ENCODE measurements around the gene ZC3H7B.
"Not testable (repeated sequence)": the region's sequence is repeated elsewhere in the genome, so short reads cannot be mapped to it uniquely, and the experiment has no call there.

Gene ZC3H7B

DNA sequence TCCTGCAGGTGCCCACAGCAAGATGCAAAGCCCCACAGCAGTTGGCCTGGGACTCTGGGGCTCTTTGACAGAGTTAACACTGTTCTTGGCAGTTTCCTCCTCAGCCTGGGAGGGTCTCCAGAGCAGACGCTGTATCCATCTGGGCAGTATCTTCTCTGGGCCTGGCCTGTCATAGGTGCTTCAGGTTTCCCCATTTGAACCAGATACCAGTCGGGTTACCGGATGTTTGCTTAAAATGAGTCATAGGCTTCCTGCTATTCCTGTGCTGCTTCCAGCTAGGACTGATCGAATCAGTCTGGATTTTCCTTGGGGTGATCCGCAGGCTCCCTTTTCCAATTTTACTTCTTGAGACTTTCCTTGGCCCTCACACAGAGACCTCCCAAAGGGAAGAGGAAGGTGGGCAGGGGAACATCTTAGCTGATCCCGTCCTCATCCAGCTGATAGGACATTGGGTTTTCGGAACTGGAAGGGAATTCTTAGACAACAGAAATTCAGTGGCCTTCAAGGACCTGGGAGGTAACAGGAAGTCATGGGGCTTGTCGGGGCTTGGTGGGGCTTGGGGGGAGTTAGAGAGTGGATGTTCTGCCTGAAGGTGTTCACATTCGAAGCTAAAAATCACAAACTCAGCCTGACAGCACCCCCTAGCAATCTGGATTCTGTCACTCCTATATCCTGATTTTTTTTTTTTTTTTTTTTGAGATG is 12.9 kb upstream of the ZC3H7B start:
- DNase-seq = no peak

DNA sequence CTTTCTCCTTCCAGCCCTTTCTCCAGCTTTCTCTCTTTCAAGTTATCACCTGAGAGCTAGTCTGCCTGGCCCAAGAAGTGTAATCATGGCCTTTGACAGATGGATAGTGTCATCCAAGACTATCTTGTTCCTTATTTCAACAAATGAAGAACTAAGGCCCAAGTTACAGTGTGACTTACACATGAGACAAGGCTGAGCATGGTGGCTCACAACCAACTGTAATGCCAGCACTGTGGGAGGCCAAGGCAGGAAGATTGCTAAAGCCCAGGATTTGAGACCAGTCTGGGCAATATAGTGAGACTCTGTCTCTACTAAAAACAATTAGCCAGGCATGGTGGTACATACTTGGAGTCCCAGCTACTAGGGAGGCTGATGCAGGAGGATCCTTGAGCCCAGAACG is 11.7 kb upstream of the ZC3H7B start:
- DNase-seq = peak; percentile 78 to 84 (median 82)

DNA sequence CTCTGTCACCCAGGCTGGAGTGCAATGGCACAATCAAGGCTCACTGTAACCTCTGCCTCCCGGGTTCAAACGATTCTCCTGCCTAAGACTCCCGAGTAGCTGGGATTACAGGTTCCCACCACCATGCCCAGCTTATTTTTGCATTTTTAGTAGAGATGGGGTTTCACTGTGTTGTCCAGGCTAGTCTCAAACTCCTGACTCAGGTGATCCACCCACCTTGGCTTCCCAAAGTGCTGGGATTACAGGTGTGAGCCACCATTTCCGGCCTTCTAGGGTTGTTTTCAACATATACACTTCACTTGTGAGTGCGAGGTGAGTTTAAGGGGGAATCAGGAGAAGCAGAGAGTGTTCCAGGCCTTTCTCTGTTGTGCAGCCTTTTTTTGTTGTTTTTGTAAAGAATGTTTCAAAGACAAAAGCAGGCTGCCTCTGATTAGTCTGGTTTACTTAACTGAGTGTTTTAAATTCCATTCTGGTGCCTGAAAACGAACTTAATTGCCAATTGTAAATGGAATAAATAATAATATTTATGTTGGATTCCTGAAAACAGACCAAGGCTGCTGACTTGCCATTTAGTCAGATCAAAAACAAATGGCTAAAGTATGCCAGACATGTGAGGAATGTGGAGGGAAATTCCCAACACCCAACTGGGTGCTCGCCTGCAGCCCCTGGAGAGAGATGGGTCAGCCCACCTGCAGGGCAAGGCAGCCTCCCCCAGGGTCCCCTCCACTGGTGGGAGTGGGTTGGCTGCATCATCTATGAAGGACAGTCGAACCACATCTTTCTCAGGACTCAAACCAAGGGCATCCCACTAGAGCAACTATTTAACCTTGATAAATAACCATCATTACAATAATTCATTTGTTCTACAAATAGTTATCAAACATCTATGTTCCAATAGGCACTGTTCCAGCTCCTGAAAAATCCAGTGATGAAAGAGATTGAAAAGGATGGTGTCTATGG is 10.8 kb upstream of the ZC3H7B start:
- no peak for DNase-seq

DNA sequence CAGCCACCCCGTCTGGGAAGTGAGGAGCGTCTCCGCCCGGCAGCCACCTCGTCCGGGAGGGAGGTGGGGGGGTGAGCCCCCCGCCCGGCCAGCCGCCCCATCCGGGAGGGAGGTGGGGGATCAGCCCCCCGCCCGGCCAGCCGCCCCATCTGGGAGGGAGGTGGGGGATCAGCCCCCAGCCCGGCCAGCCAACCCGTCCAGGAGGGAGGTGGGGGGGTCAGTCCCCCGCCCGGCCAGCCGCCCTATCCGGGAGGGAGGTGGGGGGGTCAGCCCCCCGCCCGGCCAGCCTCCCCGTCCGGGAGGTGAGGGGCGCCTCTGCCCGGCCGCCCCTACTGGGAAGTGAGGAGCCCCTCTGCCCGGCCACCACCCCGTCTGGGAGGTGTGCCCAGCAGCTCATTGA is 6.5 kb upstream of the ZC3H7B start:
- not testable (repeated sequence) for DNase-seq

DNA sequence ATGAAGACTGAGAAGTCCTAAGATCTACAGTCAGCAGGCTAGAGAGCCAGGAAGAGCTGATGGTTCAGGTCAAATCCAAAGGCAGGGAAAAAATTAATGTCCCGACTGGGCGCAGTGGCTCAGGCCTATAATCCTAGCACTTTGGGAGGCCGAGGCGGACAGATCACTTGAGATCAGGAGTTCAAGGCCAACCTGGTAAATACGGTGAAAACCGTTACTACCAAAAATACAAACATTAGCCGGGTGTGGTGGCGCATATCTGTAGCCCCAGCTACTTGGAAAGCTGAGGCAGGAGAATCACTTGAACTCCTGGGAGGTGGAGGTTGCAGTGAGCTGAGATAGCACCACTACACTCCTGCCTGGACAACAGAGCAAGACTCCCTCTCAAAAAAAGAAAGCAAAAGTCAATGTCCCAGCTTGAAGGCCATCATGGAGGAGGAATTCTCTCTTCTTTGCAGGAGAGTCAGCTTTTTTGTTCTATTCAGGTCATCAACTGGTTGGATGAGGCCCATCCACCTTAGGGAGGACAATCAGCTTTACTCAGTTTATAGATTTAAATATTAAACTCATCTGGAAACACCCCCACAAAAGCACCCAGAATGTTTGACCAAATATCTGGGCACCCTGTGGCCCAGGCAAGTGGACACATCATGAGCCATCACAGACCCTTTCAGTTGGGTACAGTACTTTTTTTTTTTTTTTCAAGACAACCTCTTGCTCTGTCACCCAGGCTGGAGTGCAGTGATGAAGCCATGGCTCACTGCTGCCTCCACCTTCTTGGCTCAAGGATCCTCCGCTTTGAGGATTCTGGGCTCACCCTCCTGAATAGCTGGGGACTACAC is 4.3 kb upstream of the ZC3H7B start:
- DNase-seq = no peak

DNA sequence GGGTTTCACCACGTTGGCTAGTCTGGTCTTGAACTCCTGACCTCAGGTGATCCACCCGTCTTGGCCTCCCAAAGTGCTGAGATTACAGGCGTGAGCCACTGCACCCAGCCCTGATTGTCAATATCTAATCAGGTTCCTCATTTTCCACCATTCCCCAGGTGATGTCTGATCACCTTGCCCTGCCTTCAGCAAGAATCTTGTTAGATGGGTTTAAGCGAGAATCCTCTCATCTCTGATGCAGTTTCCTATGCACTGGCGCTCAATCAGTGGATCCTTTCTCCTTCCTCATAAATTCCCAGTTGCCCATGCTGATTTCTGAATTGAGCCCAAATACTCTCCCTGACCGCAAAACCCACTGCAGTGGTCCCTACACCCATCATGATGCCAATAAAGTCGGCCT is 664 bp upstream of the ZC3H7B start:
- DNase-seq = no peak

DNA sequence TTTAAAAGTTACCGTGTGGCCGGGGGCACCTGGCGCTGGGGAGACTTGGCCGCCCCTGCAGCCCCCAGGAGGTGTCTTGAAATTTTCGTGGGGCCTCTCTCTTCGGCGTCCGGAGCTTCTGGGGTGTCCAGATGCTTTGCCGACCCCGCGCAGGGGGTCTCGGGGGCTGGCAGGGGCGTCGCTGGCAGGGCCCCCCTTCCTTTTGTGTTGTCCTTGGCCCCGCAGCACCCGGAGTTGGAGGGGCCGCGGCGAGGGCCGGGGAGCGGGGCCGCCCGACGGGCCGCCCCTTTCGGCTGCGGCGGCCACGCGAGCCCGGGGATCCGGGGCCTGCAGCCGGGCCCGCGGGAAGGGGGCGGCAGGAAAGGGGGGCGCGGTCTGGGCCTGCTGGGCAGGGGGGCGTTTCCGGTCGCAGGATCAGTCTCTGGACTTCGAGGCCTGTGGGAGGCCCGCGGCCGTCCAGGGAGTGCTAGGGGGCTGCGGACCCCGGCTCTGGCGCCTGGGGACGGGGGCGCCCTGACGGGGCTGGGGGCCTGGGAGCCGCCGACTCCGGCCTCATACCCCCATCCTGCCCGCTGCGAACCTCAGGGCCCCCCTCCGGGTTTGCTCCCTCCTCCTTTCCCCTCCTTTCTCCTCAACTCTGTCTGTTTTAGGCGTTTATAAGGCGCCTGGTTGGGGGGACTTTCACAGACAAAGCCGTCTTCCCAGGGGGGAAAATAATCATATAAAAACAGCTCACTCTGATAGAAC is 869 bp downstream of the ZC3H7B start:
- peak in 1 of 3 donors; percentile 34 for DNase-seq

DNA sequence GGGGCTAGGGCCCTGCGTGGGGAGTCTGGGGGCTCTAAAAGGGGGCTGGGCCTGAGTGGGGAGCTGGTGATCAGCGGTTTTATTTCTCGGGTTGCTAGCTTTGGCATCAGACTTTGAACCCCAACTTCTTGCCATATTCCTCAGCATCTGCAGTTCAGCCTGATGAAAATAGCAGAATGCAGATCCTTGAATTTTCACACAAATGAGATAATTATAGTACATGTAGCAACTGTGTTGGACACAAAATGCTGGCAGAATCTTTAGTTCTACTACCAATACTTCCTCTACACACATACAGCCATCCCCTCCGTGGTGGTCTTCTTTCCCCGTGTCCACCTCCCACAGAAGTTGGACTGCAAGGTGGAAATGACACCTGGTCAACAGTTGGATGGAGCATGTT is 1.5 kb downstream of the ZC3H7B start:
- no peak for DNase-seq

DNA sequence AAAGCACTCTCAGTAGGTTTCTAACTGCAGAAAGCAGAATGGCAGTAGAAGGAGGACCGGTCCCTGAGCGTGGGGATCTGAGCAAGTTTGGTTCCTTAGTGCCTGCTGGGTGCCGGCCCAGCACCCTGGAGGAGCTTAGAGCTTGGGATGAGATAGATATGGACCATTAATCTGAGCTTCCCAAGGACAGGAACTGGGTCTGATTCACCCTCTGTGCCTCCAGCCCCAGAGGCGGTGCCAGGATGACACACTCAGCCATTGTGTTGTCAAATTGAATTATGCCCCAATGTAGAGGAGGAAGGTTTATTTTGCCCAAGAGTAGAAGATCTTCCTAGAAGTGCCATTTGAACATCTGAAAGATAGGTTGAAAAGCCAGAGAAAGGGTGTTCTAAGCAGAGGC is 4.3 kb downstream of the ZC3H7B start:
- DNase-seq = peak; percentile 34 to 48 (median 42)

DNA sequence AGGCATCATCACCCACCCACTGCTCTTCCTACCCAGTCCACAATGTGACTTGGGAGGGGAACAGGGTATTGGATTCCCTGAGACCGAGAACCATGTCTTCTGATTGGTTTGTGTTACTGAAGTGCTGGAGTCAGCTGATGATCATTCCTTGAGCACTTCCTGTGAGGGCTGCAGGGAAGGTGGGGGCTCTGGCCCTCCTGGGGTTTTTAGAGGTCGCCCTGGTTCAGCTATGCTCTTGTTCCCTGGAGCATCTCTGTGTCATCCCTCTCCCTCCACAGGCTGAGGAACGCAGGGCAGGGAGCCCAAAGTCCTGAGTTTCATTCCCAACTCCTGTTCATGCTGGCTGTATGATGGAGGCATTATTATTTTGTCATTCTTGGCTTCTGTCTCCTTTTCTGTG is 6.7 kb downstream of the ZC3H7B start:
- DNase-seq = peak in 2 of 3 donors; percentile 26 to 29

DNA sequence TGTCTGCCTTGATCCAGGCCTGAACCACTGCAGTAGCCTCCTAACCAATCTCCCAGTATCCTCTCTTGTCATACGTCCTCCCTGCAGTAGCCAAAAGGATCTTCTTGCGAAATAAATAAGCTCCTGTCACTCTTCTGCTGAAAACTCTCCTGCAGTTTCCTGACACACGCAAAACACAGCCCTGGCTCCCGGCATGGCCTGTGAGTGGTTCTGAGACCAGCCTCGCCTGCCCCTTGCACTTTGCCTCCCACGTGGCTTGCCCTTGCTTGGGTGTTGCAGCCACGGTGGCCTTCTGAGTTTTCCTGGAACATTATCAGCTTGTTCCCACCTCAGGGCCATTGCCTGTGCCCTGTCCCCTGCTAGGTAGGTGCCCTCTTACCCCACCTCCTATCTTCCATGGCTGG is 7.2 kb downstream of the ZC3H7B start:
- no peak for DNase-seq

DNA sequence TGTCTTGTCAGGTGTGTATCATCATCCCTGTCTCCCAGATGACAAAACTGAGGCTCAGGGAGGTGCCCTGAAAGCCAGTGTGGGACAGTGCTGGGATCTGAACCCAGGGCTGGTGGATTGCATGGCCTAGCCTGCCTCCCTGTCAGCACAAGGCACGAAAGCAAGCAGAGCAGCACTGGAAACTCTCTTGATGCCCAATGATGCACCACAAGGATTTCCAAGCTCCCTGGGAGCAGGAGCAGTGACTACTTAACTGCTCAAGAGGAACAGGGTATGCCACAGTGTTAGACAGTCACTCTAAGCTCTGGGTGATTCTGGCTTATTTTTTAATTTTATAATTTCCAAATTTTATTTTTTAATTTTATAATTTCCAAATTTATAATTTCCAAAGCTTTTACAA is 9.0 kb downstream of the ZC3H7B start:
- DNase-seq = no peak

DNA sequence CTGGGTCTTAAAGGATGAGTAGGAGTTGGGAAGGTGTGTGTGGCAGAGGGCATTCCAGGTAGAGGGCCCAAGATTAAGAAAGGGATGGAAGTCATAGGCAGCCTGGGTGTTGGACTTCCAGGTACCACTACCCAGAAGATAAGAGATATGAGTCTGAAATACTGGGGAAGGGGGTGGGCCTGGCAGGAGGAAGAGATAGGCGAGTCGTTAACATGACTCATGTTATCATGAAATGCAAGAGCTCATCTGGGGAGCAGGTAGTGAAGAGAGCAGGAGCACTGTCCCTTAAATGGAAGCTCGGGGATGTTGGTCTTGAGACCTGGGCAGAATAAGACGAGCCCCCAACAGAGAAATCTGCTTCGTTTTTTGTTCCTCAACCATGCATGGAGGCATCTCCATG is 10.2 kb downstream of the ZC3H7B start:
- no peak for DNase-seq

DNA sequence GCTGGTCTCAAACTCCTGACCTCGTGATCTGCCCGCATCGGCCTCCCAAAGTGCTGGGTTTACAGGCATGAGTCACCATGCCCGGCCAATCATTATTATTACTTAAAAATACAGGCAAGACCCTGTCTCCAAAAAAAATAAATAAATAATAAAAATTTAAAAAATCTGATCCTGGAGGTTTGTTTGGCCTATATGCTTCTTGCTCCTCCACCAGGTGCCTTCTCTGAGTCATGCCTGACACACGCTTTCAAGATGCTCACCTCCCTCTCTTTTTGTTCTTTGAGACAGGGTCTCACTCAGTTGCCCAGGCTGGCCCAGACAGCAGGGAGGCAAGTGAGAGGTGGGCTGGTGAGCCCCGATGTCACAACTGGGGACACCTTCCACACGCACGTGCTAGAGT is 13.5 kb downstream of the ZC3H7B start:
- DNase-seq = no peak

DNA sequence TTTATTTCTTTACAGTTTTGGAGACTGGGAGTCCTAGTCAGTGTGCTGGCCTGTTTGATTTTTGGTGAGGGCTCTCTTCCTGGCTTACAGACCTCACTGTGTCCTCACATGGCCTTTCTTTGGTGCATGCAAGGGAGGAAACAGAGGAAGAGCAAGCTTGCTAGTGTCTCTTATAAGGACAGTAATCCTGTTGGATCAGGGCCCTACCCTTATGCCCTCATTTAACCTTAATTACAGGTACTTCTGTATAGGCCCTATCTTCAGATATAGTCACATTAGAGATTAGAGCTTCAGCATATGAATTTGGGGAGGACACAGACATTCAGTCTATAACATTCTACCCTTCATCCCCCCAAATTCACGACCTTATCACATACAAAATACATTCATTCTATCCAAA is 14.3 kb downstream of the ZC3H7B start:
- DNase-seq = no peak

DNA sequence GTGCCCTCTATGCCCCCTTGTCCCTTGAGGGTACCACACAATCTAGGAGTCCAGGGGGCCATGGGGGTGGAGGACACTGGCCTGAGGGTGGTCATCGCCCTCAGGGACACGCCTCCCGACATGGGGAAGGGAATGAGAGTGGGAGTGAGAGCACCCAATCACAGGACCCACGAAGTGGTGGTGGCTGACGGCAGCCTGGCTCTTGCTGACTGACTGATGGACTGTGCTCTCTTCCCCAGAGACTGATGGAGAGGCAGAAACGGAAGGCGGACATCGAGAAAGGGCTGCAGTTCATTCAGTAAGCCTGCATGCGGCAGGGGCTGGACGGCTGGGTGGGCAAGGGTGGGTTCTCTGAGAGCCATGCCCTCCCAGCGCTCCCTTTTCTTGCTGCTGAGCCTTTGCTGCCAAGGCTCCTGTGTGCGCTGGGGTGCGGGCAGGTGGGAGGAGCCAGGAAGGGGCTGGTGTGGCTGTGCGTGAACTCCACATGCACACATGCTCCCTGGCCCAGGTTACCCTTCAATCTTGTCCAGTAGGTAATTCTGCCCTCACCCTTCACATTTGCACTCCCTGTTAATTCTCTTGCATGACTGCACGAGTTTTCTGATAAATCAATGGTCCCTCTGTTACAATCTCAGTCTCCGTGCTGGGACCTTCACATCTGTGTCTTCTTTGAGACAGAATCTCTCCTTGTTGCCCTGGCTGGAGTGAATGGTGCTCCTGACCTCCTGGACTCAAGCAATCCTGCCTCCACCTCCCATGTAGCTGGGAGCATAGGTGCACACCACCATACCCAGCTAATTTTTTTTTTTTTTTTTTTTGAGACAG is 19.3 kb downstream of the ZC3H7B start:
- DNase-seq = no peak

DNA sequence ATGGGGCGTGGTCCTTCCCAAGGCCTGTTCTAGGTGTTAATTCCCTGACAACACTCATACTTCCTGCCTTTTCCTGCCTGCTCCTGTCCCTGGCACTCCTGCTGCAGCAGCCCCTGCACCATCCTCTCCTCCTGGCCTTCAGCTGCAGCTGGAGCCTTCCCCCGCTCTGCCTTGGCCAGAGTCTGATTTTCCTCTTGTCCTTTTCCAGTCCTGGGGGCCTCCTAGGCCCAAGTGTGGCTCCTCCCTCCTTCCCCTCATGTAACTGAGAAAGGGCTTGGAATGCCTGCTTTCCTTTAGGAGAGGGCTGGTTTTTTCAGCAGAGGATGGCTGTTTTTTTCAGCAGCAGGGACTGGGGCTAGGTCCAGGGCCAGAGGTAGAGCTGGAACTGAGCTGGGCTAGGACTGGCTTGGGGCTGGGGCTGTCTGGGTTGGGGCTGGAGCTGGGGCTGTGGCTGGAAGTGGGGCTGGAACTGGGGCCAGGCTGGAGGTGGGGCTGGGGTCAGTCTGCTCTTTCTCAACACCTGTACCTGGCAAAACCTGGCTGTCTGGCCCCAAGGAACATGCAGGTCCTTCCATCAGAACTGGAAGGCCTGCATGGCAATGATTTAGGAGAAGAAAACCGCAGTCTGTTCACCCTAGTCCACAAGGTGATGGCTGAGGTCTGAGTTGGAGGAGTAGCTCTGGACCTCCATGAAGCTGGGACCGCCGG is 23.6 kb downstream of the ZC3H7B start:
- no peak for DNase-seq

DNA sequence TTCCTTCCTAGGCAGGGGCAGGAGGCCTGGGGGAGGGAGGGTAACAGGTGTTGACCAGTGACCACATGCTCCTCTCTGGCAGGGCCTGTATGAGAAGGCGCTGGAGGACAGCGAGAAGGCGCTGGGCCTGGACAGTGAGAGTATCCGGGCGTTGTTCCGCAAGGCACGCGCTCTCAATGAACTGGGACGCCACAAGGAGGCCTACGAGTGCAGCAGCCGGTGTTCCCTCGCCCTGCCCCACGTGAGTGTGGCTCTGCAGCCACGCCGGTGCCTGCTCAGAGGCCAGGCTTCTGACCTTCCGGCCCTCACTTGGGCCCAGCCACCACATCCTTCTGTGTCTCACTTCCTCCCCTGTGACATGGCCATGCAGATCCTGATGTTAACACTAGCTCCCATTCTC is 25.8 kb downstream of the ZC3H7B start:
- no peak for DNase-seq

DNA sequence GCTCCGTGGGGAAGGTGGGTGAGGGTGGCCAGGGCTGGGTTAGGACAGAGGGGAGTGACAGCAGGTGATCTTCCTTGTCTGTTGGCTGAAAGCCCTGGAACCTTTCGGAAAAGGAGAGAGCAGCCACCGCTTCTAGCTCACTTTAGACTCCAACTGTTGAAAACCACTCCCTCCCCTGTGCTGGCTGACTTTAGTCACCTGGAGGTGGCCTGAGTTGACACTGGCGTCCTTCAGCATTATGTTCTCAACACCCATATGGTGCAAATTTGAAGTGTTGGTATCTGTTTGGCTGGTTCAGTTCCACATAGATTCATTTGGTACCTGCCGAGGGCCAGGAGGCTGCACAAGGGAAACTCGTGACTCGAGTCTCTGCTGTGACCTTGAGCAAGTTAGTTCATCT is 28.8 kb downstream of the ZC3H7B start:
- no peak for DNase-seq

DNA sequence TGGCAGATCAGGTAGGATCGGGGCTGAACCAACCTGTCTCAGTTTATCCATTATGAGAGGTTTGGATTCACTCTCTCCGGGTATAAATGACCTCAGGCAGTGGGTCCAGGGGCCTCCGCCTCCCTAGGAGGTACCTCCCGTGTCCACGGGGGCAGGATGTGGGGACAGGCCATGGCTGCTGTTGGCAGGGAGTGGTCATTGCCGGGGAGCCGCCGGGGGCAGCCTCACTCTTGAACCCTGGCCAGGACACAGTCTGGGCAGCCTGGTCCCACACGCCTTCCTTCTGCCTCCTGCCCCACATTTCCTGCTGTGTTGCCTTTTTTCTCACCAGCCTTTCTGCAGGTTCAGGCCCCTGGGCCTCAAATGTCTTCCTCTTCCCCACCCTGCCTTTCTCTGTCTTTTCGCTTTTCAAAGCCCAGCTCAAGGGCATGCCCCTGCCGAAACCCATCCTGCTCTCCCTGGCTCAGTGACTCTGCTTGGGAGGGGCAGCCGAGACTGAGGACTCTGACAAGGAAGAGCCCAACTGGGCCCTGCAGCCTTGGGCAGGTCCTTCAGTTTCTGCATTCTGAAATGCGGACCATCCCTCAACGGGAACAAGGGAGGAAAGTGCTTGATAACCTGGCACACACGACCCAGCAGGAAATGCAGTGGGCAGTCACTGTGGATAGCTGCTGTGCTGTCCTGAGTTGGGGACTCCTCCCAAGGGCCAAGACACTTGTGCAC is 31.1 kb downstream of the ZC3H7B start:
- no peak for DNase-seq

All from suppressor macrophage treated with lipopolysaccharide for 1 hour (primary cell).